GM12891 (cell line): ENCODE measurements around the gene CDC6.
"Not testable (repeated sequence)": the region's sequence is repeated elsewhere in the genome, so short reads cannot be mapped to it uniquely, and the experiment has no call there.

Experiments used
- DNase-seq: peaks from one replicate; pipeline ENCODE4 v3.0.0; 2011; ENCODE audit warnings: low spot score; ENCODE audit not compliant: insufficient read length
- FAIRE-seq: peaks from 2 replicates; lab custom pipeline; 2011; peaks lifted over from hg19 to GRCh38; lab: Jason Lieb, UNC
- PAX5 ChIP-seq: IDR thresholded peaks from 2 replicates; pipeline ENCODE4 v1.6.1; 2011; ENCODE audit warnings: low read length, moderate library complexity, mild to moderate bottlenecking; ENCODE audit not compliant: insufficient read depth, severe bottlenecking
- POLR2A ChIP-seq: IDR thresholded peaks from 2 replicates; pipeline ENCODE4 v1.6.1; 2011; ENCODE audit warnings: low read depth, low read length, control low read depth
- POLR2AphosphoS5 ChIP-seq: IDR thresholded peaks from 2 replicates; pipeline ENCODE4 v1.6.1; 2011; ENCODE audit warnings: low read depth, low read length, control low read depth
- POU2F2 ChIP-seq: IDR thresholded peaks from 2 replicates; pipeline ENCODE4 v1.6.1; 2011; ENCODE audit warnings: low read depth, mild to moderate bottlenecking, control low read depth, low read length, moderate library complexity
- SPI1 ChIP-seq: IDR thresholded peaks from 2 replicates; pipeline ENCODE4 v1.6.1; 2011; ENCODE audit warnings: low read depth, low read length, control low read depth
- TAF1 ChIP-seq: IDR thresholded peaks from 2 replicates; pipeline ENCODE4 v1.6.1; 2011; ENCODE audit warnings: low read depth, low read length, control low read depth

Gene CDC6

GRCh38 chr17:40284085-40284713 lies 3.5 kb upstream of the CDC6 start:
- no peak for TF ChIP-seq POLR2AphosphoS5
- TF ChIP-seq SPI1: no peak
- TF ChIP-seq POU2F2: no peak
- no peak for TF ChIP-seq PAX5
- TF ChIP-seq POLR2A: no peak
- TF ChIP-seq TAF1: no peak
- FAIRE-seq (no peak), DNase-seq (no peak)

- FAIRE-seq: no peak
- DNase-seq: no peak
- TF ChIP-seq PAX5 (no peak), SPI1 (no peak), TAF1 (no peak), POU2F2 (no peak), POLR2AphosphoS5 (no peak), POLR2A (no peak)
These were observed 1.2 kb upstream of the CDC6 start for GRCh38 chr17:40286473-40286872.

GRCh38 chr17:40287159-40287493 lies 553 bp upstream of the CDC6 start:
- no peak for FAIRE-seq
- DNase-seq: no peak
- TF ChIP-seq POLR2AphosphoS5: no peak

- FAIRE-seq: peak; percentile 35
- no peak for DNase-seq
These were observed 3.1 kb downstream of the CDC6 start for GRCh38 chr17:40290629-40291280.

GRCh38 chr17:40291281-40291664 lies 3.6 kb downstream of the CDC6 start:
- no peak for FAIRE-seq
- no peak for TF ChIP-seq SPI1
- no peak for DNase-seq

More at GRCh38 chr17:40290629-40291280, 3.1 kb downstream of the CDC6 start:
- no peak for TF ChIP-seq TAF1
- no peak for TF ChIP-seq POLR2AphosphoS5
- no peak for TF ChIP-seq SPI1
- no peak for TF ChIP-seq POLR2A
- no peak for TF ChIP-seq POU2F2
- no peak for TF ChIP-seq PAX5

- TF ChIP-seq POLR2A (no peak), POU2F2 (no peak), PAX5 (no peak), SPI1 (no peak), TAF1 (no peak), POLR2AphosphoS5 (no peak)
- FAIRE-seq (no peak), DNase-seq (no peak)
These were observed 5.7 kb downstream of the CDC6 start for GRCh38 chr17:40293363-40293762.

GRCh38 chr17:40295488-40296436 lies 8.1 kb downstream of the CDC6 start:
- no peak for TF ChIP-seq PAX5
- TF ChIP-seq POLR2A: no peak
- TF ChIP-seq POLR2AphosphoS5: no peak
- no peak for TF ChIP-seq POU2F2
- TF ChIP-seq SPI1: no peak
- TF ChIP-seq TAF1: no peak
- FAIRE-seq: no peak
- DNase-seq: no peak

GRCh38 chr17:40297511-40297910 lies 9.8 kb downstream of the CDC6 start:
- DNase-seq (no peak), FAIRE-seq (no peak)

GRCh38 chr17:40298726-40299125 lies 11.0 kb downstream of the CDC6 start:
- no peak for TF ChIP-seq TAF1
- TF ChIP-seq POU2F2: no peak
- TF ChIP-seq POLR2A: no peak
- TF ChIP-seq SPI1: no peak
- TF ChIP-seq POLR2AphosphoS5: no peak
- no peak for TF ChIP-seq PAX5
- FAIRE-seq (no peak), DNase-seq (no peak)

More at GRCh38 chr17:40297511-40297910, 9.8 kb downstream of the CDC6 start:
- TF ChIP-seq TAF1 (no peak), PAX5 (no peak)

GRCh38 chr17:40299159-40299757 lies 11.6 kb downstream of the CDC6 start:
- not testable (repeated sequence) for FAIRE-seq, DNase-seq

GRCh38 chr17:40301315-40301714 lies 13.6 kb downstream of the CDC6 start:
- no peak for TF ChIP-seq POU2F2
- no peak for TF ChIP-seq POLR2A
- TF ChIP-seq TAF1: no peak
- no peak for DNase-seq
- no peak for FAIRE-seq
